ENCODE results near the gene DIP2A.

Gene DIP2A

DNA sequence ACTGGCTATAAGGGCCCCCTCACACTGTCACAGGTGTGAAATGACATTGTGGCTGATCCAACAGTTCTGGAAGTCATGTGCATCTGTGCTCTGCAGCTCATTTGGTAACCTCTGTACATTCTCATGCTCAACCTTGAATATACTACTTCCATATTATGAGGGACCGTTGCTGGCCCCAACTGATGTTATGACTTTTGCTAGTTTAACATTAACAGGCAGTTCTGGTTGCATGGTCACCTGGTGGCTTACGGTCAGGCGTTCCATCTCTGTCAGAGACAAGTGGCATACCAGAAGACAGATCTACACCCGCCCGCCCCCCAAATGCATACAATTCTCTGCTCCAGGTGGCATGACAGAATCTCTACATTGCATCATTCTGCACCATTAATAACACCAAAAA is 6.0 kb upstream of the DIP2A start:
- DNase-seq = no peak
- H3K4me3 ChIP-seq (ENCODE audit: low read depth, low read length) = no peak overlapping the region
- H3K27me3 ChIP-seq = no peaks in the 10 kb centered on the region
- peaks cover 9% of the 10 kb centered on the region for H3K36me3 ChIP-seq
- TF ChIP-seq CTCF (IDR thresholded peaks at IDR 0.05; ENCODE audit: low read depth, low read length) = no peak
- peaks cover 2% of the 10 kb centered on the region; the same call in 1 of the 2 replicates for H3K4me1 ChIP-seq
- H3K9me3 ChIP-seq = no peaks in the 10 kb centered on the region; the same call in 1 of the 2 replicates

DNA sequence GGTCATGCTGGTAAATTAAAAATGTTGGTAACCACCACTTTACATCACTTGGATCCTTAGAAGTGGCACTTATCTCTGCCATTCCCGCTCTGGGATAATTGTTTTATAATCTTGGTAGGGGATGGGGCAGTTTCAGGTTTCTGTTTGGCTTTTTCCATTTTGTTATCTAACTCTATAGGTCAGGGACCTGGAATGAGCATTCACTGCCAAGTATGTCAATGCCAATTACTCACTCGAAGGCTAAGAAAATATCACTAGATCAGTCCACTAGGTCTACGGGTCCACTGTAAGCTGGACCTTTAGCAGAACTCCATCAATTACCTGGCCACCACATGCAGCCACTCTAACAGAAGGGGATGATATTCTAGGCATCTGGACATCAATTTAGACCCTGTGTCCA is 4.5 kb upstream of the DIP2A start:
- H3K4me1 ChIP-seq = peaks cover 2% of the 10 kb centered on the region; the same call in 1 of the 2 replicates
- no peaks in the 10 kb centered on the region for H3K9me3 ChIP-seq
- H3K36me3 ChIP-seq = peaks cover 9% of the 10 kb centered on the region
- H3K27me3 ChIP-seq = no peaks in the 10 kb centered on the region
- H3K4me3 ChIP-seq (ENCODE audit: low read depth, low read length) = no peak overlapping the region
- no peak for TF ChIP-seq CTCF (IDR thresholded peaks at IDR 0.05; ENCODE audit: low read depth, low read length)
- no peak for DNase-seq

- TF ChIP-seq CTCF (IDR thresholded peaks at IDR 0.05; ENCODE audit: low read depth, low read length) = no peak
Measured at GRCh38 chr21:46454634-46455390, 3.9 kb upstream of the DIP2A start.

DNA sequence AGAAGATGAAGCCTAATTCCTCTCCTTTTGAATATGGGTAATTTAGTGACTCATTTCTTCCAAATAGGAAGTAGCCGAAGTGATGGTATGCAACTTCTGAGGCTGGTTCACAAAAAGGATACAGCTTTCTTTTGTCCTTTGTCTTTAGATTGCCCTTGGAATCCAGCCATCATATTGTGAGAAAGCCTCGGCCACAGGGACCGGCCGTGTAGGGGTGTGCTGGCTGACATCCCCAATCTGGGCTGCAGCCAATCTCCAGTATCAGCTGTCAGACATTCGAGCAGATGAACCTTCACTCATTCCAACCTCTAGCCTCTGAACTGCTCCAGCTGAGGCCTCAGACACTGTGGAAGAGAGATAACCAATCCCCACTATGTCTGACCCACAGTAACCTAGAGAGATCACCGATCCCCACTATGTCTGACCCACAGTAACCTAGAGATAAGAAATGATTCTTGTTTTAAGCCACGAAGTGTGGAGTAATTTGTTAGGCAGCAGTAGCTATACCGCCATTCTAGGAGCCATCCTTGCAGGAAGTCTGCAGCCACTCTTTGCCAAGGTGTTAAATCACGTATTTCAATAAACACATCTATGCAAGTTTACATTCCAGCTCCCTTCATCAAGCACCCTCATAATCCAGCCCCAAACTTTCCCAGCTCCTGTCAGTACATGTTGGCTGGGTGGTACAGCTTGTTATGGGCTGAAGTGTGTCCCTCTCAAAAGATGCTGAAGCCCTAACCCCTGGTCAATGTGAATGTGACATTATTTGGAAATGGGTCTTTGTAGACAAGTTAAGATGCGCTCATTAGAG is 2.9 kb upstream of the DIP2A start:
- Histone ChIP-seq H3K9me3 (no peaks in the 10 kb centered on the region), H3K27me3 (no peaks in the 10 kb centered on the region), H3K4me1 (peaks cover 6% of the 10 kb centered on the region), H3K4me3 (ENCODE audit: low read depth, low read length) (no peak overlapping the region), H3K36me3 (peaks cover 9% of the 10 kb centered on the region)
- DNase-seq = no peak
- no peak for TF ChIP-seq CTCF (IDR thresholded peaks at IDR 0.05; ENCODE audit: low read depth, low read length)

More at GRCh38 chr21:46454634-46455390, 3.9 kb upstream of the DIP2A start:
- no peak for DNase-seq
- H3K27me3 ChIP-seq = no peaks in the 10 kb centered on the region
- H3K4me3 ChIP-seq (ENCODE audit: low read depth, low read length) = no peak overlapping the region
- peaks cover 3% of the 10 kb centered on the region for H3K4me1 ChIP-seq
- H3K36me3 ChIP-seq = peaks cover 9% of the 10 kb centered on the region
- no peaks in the 10 kb centered on the region for H3K9me3 ChIP-seq

GRCh38 chr21:46456750-46457149 is 1.9 kb upstream of the DIP2A start:
- H3K36me3 ChIP-seq = peaks cover 9% of the 10 kb centered on the region
- no peak overlapping the region for H3K4me3 ChIP-seq (ENCODE audit: low read depth, low read length)
- H3K4me1 ChIP-seq = peaks cover 6% of the 10 kb centered on the region
- DNase-seq = no peak
- H3K27me3 ChIP-seq = no peaks in the 10 kb centered on the region
- no peak for TF ChIP-seq CTCF (IDR thresholded peaks at IDR 0.05; ENCODE audit: low read depth, low read length)
- H3K9me3 ChIP-seq = no peaks in the 10 kb centered on the region

Measured in BE2C (cell line).